Effector CD4-positive, alpha-beta T cell (primary cell): ENCODE data around the gene WDR11.
"Not testable (repeated sequence)": the region's sequence is repeated elsewhere in the genome, so short reads cannot be mapped to it uniquely, and the experiment has no call there.

Experiments
- DNase-seq: peaks from one replicate; pipeline ENCODE4 v3.0.0-alpha.2; 2020

Gene WDR11

GRCh38 chr10:120861178-120861855, 10.2 kb downstream of the WDR11 start:
- no peak for DNase-seq

GRCh38 chr10:120873741-120874140, 22.6 kb downstream of the WDR11 start:
- DNase-seq: no peak

GRCh38 chr10:120883071-120883470, 31.9 kb downstream of the WDR11 start:
- no peak for DNase-seq

GRCh38 chr10:120887482-120887881, 36.3 kb downstream of the WDR11 start:
- DNase-seq: no peak

GRCh38 chr10:120891365-120891764, 40.2 kb downstream of the WDR11 start:
- DNase-seq: no peak

GRCh38 chr10:120894556-120894955, 43.4 kb downstream of the WDR11 start:
- DNase-seq: no peak

GRCh38 chr10:120897343-120897742, 46.2 kb downstream of the WDR11 start:
- DNase-seq: no peak

- DNase-seq: no peak
These were observed 54.1 kb downstream of the WDR11 start for GRCh38 chr10:120905268-120905667.

GRCh38 chr10:120917521-120918250, 66.5 kb downstream of the WDR11 start:
- DNase-seq: no peak

- not testable (repeated sequence) for DNase-seq
These were observed 72.7 kb downstream of the WDR11 start for GRCh38 chr10:120923886-120924285.

- DNase-seq: no peak
These were observed 75.4 kb downstream of the WDR11 start for GRCh38 chr10:120926611-120927010.

GRCh38 chr10:120927352-120927751, 76.2 kb downstream of the WDR11 start:
- no peak for DNase-seq

GRCh38 chr10:120929166-120929565, 78.0 kb downstream of the WDR11 start:
- no peak for DNase-seq

- DNase-seq: no peak
These were observed 80.3 kb downstream of the WDR11 start for GRCh38 chr10:120931423-120931822.

GRCh38 chr10:120931999-120932398, 80.8 kb downstream of the WDR11 start:
- no peak for DNase-seq

GRCh38 chr10:120938822-120939221, 87.7 kb downstream of the WDR11 start:
- DNase-seq: no peak

GRCh38 chr10:120940299-120940900, 89.2 kb downstream of the WDR11 start:
- DNase-seq: no peak

- no peak for DNase-seq
These were observed 90.3 kb downstream of the WDR11 start for GRCh38 chr10:120941501-120941900.

- DNase-seq: peak; percentile 63
These were observed 91.7 kb downstream of the WDR11 start for GRCh38 chr10:120942806-120943413.

- no peak for DNase-seq
These were observed 92.4 kb downstream of the WDR11 start for GRCh38 chr10:120943542-120943941.

- DNase-seq: no peak
These were observed 93.5 kb downstream of the WDR11 start for GRCh38 chr10:120944586-120945125.

GRCh38 chr10:120945182-120945581, 94.0 kb downstream of the WDR11 start:
- DNase-seq: no peak

- DNase-seq: no peak
These were observed 94.7 kb downstream of the WDR11 start for GRCh38 chr10:120945801-120946302.
